ENCODE results near the gene DLK1.

The DLK1 gene

GRCh38 chr14:100694579-100695422, 31.9 kb upstream of the DLK1 start:
- DNase-seq, result no peak

GRCh38 chr14:100695423-100695738, 31.3 kb upstream of the DLK1 start:
- DNase-seq, result no peak

GRCh38 chr14:100696008-100696407, 30.7 kb upstream of the DLK1 start:
- DNase-seq, result no peak

- DNase-seq, result no peak
These were observed 30.1 kb upstream of the DLK1 start for GRCh38 chr14:100696590-100696989.

GRCh38 chr14:100698066-100698465, 28.6 kb upstream of the DLK1 start:
- DNase-seq, result no peak

GRCh38 chr14:100698666-100699448, 27.8 kb upstream of the DLK1 start:
- no peak for DNase-seq

- no peak for DNase-seq
These were observed 25.4 kb upstream of the DLK1 start for GRCh38 chr14:100701314-100701713.

GRCh38 chr14:100702590-100702989, 24.1 kb upstream of the DLK1 start:
- DNase-seq, result no peak

GRCh38 chr14:100703386-100704220, 23.1 kb upstream of the DLK1 start:
- no peak for DNase-seq

GRCh38 chr14:100706200-100706599, 20.5 kb upstream of the DLK1 start:
- no peak for DNase-seq

- no peak for DNase-seq
These were observed 19.8 kb upstream of the DLK1 start for GRCh38 chr14:100706860-100707259.

- DNase-seq, result no peak
These were observed 18.0 kb upstream of the DLK1 start for GRCh38 chr14:100708425-100709288.

- DNase-seq, result no peak
These were observed 17.1 kb upstream of the DLK1 start for GRCh38 chr14:100709289-100710284.

GRCh38 chr14:100710391-100710790, 16.3 kb upstream of the DLK1 start:
- no peak for DNase-seq

- no peak for DNase-seq
These were observed 15.7 kb upstream of the DLK1 start for GRCh38 chr14:100710826-100711462.

GRCh38 chr14:100711493-100711892, 15.2 kb upstream of the DLK1 start:
- no peak for DNase-seq

GRCh38 chr14:100712490-100712889, 14.2 kb upstream of the DLK1 start:
- no peak for DNase-seq

- DNase-seq, result no peak
These were observed 13.0 kb upstream of the DLK1 start for GRCh38 chr14:100713705-100714104.

- no peak for DNase-seq
These were observed 12.3 kb upstream of the DLK1 start for GRCh38 chr14:100714258-100714892.

GRCh38 chr14:100715332-100715731, 11.4 kb upstream of the DLK1 start:
- DNase-seq, result no peak

Data from GOT3 (cell line).